SK-MEL-5 (cell line): ENCODE measurements around the gene ADCY5. TPM values are rescaled to one million over a fixed set of nuclear protein-coding genes. Genes with fewer than 3 reads are reported as not detected.

Source experiments
- DNase-seq: peaks from one replicate; pipeline ENCODE4 v3.0.0-alpha.2; 2016; ENCODE audit warnings: low read depth, low spot score
- in situ Hi-C: cut with HindIII; loops from 2 replicates; pipeline ENCODE4 v1.10.0; 2016; ENCODE audit warnings: low sequenced_read_pairs, high pct_unique_total_duplicates, low pct_unique_long_range_greater_than_20kb
- total RNA-seq: library from RNA; depleted of rRNA; stranded (reverse); fragments of >200 nt; shearing (Covaris generic); gene quantifications from 2 replicates; pipeline ENCODE4 v1.2.3, GENCODE V29; 2014

The ADCY5 gene
- total RNA-seq, 1 experiment from 2014 or later = 1.2 TPM

DNA sequence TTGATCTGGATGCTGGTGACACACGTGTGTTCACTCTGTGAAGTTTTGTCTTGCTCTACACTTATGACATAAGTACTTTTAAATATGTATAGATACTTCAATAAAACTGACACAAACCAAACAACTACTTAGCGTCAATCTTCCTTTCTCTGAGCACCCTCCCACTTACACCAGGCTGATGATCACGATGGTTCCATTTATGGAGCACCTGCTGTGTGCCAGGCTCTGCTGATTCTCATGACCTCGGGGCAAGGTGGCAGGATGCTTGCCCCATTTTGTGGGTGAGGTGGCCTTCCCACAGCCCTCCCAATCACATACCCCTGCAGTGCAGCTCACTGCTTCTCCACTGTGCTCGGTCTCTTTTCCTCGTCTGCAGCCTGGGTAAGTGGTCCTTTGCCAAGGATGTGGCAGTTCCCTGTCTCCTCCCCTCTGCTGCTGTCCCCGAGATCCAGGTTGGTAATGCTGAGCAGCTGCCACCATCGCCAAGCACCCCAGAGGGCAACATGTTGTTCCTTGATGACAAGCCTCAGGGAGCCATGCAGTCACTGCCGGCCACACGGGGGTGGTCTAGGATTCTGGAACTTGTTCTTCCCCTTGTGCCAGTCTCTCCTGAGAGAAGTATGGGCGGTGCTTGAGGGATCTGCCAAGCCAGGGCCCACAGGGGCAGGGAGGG lies 20.6 kb upstream of the ADCY5 start:
- no peak for DNase-seq
- in situ Hi-C loops = no loop called here

DNA sequence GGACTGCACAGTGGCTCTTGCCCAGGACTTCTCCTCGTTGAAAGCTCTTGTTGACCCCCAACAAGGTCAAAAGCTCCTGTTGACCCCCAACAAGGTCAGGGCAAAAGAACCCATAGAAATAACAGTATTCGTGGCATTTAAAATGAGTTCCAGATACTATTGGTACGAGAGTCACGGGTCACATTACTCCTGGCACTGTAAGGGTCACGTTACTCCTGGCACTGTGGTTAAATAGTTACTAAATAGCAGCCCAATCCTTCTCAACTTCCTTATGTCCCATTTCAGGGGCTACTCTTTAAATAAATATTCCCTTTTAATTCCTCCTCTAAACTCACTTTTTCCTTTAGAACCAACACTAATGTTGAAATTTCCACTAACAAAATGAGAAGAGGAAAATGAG lies 18.2 kb upstream of the ADCY5 start:
- in situ Hi-C loops = no loop called here
- DNase-seq = no peak

GRCh38 chr3:123464211-123464610 lies 15.3 kb upstream of the ADCY5 start:
- in situ Hi-C loops = no loop called here

DNA sequence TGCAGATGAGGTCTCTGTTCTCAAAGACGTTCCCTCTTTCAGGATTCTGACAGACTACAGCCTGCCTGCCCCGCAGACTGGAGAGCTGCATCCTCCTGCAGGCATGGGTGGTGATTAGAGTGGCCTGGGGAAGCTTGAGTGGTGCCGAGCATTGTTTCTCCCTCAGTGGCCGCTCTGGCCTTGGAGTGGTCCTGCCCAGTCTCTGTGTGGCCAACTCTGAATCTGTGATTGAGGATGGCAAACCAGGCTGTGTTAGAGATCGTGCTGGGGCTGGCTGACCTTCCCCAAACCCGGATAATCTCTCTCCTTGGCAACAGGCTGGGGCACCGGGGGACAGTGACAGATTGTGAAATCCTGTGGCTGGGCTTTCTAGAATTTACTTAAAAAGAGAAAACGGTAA lies 11.0 kb upstream of the ADCY5 start:
- in situ Hi-C loops = no loop called here
- DNase-seq = no peak

More at GRCh38 chr3:123464211-123464610, 15.3 kb upstream of the ADCY5 start:
- DNase-seq = no peak

- no peak for DNase-seq
- in situ Hi-C loops = no loop called here
These were observed 9.4 kb upstream of the ADCY5 start for GRCh38 chr3:123458255-123458654.

DNA sequence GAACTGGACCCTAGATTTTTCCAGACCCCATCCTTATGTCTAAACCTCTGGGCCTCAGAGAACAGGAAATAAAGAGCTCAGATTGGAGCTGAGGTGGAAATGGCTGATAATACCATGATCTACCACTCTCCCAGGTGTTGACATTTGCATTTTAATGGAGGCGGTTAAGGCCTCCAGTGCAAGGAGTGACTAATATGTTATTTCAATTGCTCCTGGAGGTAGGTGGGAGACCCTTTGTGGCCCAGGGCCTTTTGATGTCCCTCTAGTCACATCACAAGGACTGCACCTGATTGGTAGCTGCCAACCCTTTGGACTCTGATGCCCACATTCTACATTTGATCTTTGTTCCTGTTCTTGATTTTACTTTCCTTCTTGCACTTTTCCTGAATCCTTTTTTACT lies 9.0 kb upstream of the ADCY5 start:
- no peak for DNase-seq
- in situ Hi-C loops = no loop called here

DNA sequence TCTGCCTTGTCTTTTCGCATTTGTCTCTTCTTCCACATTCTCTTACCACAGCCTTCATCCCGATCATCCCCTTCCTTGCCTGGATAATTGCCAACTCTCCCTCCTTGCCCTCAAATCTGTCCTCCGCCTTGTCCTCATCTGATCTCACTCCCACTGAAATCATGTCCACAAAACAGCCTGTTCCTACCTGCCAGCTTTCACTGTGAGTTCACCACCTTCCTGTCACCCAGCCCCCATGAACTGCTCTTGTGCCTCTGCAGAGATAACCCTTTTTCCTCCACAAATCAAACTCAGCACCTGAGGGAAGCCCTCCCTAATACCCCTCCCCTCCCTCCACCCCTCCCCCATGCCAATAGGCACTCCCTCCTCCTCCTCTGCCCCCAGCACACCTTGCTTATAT lies 4.8 kb upstream of the ADCY5 start:
- DNase-seq = no peak
- in situ Hi-C loops = no loop called here

DNA sequence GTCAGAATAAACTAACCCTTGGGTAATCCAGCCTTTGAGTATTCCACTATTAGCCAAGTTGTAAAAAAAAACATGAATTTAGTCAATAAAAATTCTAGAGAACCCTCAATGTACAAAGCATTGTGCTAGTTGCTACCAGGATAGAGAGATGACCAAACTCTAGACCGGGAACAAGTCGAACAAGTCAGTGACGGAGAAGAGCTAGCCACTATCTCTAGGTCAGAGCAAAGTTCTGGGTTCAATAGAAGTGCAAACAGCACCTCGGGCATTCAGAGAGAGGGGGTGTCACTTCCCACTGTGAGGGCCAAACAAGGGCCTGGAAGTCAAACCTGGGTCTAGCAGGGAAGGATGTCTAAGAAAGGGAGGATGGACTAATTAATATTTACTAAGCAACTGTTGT lies 2.3 kb upstream of the ADCY5 start:
- in situ Hi-C loops = no loop called here
- DNase-seq = no peak

DNA sequence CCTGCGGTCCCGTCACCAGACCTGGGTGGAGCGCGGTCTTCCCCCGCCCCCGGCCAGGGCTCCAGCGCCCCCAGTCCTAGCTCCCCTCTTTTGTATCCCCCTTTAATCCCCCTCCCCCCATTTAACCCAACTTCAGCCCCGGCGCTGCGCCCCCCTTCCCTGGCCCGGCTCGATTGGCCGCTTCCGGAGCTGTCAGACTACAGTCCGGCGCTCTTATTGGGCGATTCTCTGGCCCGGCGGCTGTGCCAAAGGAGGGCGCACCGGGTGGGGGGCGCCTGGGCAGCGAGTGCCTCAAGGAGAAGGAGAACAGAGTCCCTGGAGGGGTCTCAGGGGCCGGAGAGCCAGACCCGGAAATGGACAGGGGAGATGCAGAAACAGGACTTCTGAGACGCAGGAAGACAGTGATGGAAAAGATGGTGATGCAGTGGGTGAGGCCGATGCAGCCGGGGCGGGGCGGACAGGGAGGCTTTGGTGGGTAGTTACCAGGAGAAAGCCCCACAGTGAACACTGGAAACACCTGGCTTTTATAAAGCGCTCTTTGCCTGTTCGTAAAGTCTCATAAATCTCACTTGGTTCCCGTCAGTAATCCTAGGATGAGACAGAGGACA lies 1.2 kb upstream of the ADCY5 start:
- in situ Hi-C loops = no loop called here
- DNase-seq = no peak

DNA sequence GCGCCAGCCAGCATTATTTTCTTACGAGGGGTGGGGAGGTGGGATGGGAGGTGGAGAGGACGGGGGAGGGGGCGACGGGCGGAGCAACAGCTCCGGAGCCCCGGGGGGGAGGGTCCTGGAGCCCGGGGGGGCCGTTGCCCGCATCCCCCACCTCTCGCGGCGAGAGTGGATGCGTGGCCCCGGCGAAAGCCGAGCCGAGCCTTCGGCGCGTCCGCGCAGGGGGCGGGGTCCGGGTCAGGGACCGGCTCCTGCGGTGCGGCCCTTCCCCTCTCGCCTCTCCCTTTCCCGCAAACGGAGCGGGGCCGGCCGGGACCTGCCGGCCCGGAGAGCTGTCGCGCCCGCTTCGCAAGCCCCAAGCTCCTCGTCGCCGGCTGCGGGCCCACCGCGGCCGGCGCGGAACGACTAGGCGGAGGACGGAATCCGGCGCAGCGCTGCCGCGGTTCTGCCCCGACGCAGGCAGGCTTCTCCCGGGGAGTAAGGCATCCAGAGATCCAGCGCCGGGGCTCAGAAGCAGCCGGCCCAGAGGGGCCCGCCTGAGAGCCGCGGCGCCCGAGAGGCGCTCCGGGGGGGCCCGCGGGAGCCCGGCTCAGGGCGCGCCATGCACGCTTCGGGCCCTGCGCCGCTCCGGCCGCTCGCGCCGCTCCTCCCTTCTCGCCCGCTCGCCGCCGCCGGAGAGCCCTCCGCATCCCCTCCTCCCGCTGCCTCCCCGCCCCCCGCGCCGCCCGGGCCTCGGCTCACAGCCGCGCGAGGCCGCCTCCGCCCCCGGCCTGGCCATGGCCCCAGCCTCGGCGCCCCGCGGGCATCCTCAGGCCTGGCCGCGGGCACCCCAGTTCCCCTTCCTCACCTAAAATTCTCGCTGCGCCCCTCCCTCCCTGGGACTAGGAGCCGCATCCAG lies 459 bp upstream of the ADCY5 start:
- DNase-seq = no peak
- in situ Hi-C loops = no loop called here

DNA sequence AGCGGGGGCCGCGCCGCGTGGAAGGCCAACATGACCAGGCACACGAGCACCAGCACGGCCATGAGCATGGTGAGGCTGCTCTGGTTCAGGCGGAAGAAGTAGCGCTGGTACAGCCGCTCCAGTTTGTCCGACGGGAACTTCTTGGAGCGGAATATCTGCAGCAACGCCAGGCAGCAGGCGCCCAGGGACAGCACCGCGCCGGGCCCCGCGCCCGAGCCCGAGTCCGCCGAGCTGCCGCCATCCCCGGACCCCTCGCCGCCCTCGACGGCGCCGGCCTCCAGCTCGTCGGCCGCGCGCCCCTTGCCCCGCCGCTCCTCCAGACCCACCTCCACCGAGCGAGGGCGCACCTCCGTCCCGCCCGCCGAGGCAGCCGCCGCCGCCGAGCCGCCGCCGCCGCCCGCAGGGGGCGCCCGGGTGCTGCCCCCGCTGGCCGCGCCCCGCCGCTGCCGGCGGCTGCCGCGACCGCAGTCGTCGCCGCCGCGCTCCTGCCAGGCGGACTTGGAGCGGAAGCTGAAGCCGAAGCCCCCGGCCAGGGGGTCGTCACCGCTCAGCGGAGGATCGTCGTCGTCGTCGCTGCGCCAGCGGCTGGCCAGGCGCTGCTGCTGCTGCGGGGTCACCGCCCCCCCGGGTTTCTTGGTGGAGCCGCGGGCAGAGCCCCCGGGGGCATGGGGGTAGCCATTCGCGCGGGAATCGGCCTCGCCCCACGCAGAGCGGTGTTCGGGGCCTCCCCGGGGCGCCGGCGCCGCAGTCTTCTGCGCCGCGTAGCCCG lies 957 bp downstream of the ADCY5 start:
- in situ Hi-C loops = no loop called here
- peak; percentile 32 for DNase-seq

- in situ Hi-C loops = no loop called here
- no peak for DNase-seq
These were observed 1.5 kb downstream of the ADCY5 start for GRCh38 chr3:123447416-123447748.

DNA sequence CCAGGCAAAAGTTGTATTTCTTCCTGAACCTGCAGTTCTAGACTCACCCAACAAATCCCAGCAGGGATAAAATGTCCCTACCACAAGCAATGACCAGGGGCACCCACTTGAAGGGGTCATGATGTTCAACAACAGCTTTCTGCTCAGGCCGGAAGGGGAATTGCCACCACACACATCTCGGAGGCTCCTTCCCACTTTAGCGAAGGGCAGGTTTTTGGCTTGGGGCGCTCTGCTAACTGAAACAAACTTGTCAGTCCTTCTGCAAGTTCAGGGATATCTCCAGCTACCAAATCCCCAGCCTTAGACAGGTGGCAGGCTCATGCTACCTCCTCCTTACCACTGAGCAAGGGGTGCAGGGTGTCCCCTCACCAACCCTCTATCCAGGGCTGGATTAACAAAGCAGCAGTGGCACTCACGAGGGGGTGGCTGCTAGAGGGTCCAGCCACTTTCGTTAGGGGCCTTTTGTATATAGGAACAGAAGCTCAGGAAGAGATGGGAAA lies 2.2 kb downstream of the ADCY5 start:
- DNase-seq = no peak
- in situ Hi-C loops = no loop called here

DNA sequence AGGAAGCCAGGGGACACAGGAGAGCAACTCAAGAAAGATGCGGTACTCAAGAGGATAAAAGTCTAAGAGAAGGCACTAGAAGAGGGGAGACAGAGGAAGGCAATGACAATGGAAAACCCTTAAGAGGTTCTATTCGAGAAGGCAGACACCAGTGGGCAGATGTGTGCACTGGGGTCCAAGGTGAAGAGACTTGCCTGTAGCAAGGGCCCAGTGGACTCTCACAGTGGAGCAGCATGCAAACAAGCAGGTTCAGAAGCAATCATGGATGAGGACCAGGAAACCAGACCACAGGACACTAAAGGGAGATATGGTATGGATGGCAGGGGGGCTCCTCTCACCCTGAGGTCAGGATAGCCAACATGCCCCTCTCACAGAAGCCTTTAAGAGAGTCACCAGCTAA lies 2.7 kb downstream of the ADCY5 start:
- in situ Hi-C loops = no loop called here
- DNase-seq = no peak

DNA sequence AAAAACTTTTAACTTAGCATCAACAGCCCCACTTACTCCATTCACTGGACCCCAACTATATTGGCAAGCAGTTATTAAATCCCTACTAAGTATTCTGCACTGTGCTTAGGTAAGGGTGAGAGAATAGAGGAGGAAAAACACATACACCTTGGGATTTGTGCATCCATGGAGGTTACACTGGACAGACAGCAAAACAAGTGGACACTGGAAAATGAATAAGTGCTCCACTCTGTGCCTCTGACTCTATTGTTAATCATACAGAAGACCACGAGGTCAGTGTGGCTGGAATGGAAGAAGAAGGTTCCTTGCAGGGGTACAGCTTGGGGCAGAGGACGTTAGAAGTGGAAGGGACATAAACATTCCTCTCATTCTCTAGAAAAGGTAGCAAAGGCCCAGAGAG lies 3.2 kb downstream of the ADCY5 start:
- DNase-seq = no peak
- in situ Hi-C loops = no loop called here

DNA sequence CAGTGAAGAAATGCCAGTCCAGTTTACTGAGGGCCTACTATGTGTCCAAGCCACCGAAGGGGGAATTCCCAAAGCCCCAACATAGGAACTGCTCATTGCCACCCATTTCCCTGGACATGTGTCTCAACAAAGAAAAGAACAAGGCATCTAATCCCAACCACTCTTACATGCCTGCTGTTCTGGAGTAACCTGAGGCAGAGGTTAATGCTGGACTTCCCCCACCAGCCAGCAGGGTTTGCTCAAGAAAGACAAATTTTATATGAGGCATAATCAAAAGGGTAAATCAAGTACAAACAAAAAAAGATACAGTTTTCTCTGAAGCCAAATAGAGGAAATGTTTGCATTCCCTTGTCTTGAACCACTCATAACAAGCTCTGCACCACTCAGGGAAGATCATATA lies 4.1 kb downstream of the ADCY5 start:
- no peak for DNase-seq
- in situ Hi-C loops = no loop called here

- no peak for DNase-seq
- in situ Hi-C loops = no loop called here
These were observed 4.9 kb downstream of the ADCY5 start for GRCh38 chr3:123444023-123444422.

DNA sequence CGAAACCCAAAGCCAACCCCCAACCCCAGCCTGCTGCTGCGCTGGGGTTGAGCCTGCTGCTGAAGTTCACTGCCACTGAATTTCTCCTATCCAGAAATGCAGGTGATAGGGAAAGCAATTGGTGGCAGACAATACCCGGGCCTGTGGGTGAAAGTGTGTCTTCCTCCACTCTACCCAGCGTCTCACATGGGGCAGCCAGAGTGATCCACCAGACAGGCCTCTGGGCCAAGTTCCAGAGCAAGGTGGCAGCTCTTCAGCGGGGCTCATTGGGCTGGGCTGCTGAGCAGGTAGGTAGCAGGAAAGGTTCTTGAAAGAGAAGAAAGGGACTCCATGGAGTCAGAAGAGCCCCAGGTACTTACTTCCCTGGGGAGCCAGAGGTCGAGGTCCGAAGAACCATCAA lies 6.0 kb downstream of the ADCY5 start:
- in situ Hi-C loops = no loop called here
- no peak for DNase-seq
